HepG2 (cell line): ENCODE results near the gene MRPL2. TPM values are rescaled to one million over a fixed set of nuclear protein-coding genes. Genes with fewer than 3 reads are reported as not detected.
A peak's percentile ranks its signal among the peaks of the same experiment; 100 is the strongest.

ENCODE experiments used
- ARID2 ChIP-seq: sonication (generic); formaldehyde crosslinking; IDR thresholded peaks from 2 replicates; pipeline ENCODE4 v1.8.1; 2022; ENCODE audit warnings: mild to moderate bottlenecking, missing genetic modification reagents, borderline replicate concordance
- ARID4A ChIP-seq: sonication (generic); formaldehyde crosslinking; IDR thresholded peaks from 2 replicates; pipeline ENCODE4 v1.5.0; 2020; ENCODE audit warnings: mild to moderate bottlenecking, missing genetic modification reagents, borderline replicate concordance
- BORCS8-MEF2B ChIP-seq: sonication (generic); formaldehyde crosslinking; IDR thresholded peaks from 2 replicates; pipeline ENCODE4 v1.8.0; 2022; ENCODE audit warnings: mild to moderate bottlenecking, missing genetic modification reagents
- MEIS2 ChIP-seq: sonication (generic); formaldehyde crosslinking; IDR thresholded peaks from 2 replicates; pipeline ENCODE4 v1.9.0; 2021; ENCODE audit warnings: mild to moderate bottlenecking, missing genetic modification reagents
- MYC ChIP-seq: sonication (generic); formaldehyde crosslinking; IDR thresholded peaks from 2 replicates; pipeline ENCODE4 v1.9.0; 2021; ENCODE audit warnings: missing genetic modification reagents, borderline replicate concordance
- NRL ChIP-seq: sonication (generic); formaldehyde crosslinking; IDR thresholded peaks from 2 replicates; pipeline ENCODE4 v1.5.0; 2020; ENCODE audit warnings: missing genetic modification reagents, mild to moderate bottlenecking, moderate library complexity, borderline replicate concordance
- RFX5 ChIP-seq: IDR thresholded peaks from 2 replicates; pipeline ENCODE4 v1.6.1; 2011; ENCODE audit warnings: low read depth, low read length, improper control_type of control experiment
- SOX5 ChIP-seq: IDR thresholded peaks from 2 replicates; pipeline ENCODE4 v1.6.1; 2016; ENCODE audit warnings: borderline replicate concordance
- STAG1 ChIP-seq: sonication (generic); formaldehyde crosslinking; IDR thresholded peaks from 2 replicates; pipeline ENCODE4 v1.4.0; 2020; ENCODE audit warnings: missing genetic modification reagents
- TFDP2 ChIP-seq: sonication (generic); formaldehyde crosslinking; IDR thresholded peaks from 2 replicates; pipeline ENCODE4 v1.4.0; 2020; ENCODE audit warnings: missing genetic modification reagents
- TSC22D2 ChIP-seq: sonication (generic); formaldehyde crosslinking; IDR thresholded peaks from 2 replicates; pipeline ENCODE4 v1.5.1; 2020; ENCODE audit warnings: missing genetic modification reagents, mild to moderate bottlenecking, borderline replicate concordance
- ZNF3 ChIP-seq: IDR thresholded peaks from 2 replicates; pipeline ENCODE4 v1.7.0; 2017; ENCODE audit warnings: inconsistent platforms
- ZNF317 ChIP-seq: sonication (generic); formaldehyde crosslinking; IDR thresholded peaks from 2 replicates; pipeline ENCODE4 v1.5.0; 2020; ENCODE audit warnings: mild to moderate bottlenecking, missing genetic modification reagents
- ZNF383 ChIP-seq: sonication (generic); formaldehyde crosslinking; IDR thresholded peaks from 2 replicates; pipeline ENCODE4 v1.4.0; 2020; ENCODE audit warnings: missing genetic modification reagents, mild to moderate bottlenecking, borderline replicate concordance
- ZNF556 ChIP-seq: sonication (generic); formaldehyde crosslinking; IDR thresholded peaks from 2 replicates; pipeline ENCODE4 v1.4.0; 2020; ENCODE audit warnings: mild to moderate bottlenecking, missing genetic modification reagents, borderline replicate concordance
- ZNF563 ChIP-seq: sonication (generic); formaldehyde crosslinking; IDR thresholded peaks from 2 replicates; pipeline ENCODE4 v1.8.0; 2022; ENCODE audit warnings: mild to moderate bottlenecking, moderate library complexity, missing genetic modification reagents
- ZNF670 ChIP-seq: sonication (generic); formaldehyde crosslinking; IDR thresholded peaks from 2 replicates; pipeline ENCODE4 v1.8.0; 2022; ENCODE audit warnings: mild to moderate bottlenecking, missing genetic modification reagents, borderline replicate concordance
- ZNF746 ChIP-seq: sonication (generic); formaldehyde crosslinking; IDR thresholded peaks from 2 replicates; pipeline ENCODE4 v1.8.0; 2022; ENCODE audit warnings: mild to moderate bottlenecking, missing genetic modification reagents
- ZNF747 ChIP-seq: sonication (generic); formaldehyde crosslinking; IDR thresholded peaks from 2 replicates; pipeline ENCODE4 v1.8.1; 2023; ENCODE audit warnings: missing genetic modification reagents, mild to moderate bottlenecking, borderline replicate concordance
- ZNF772 ChIP-seq: sonication (generic); formaldehyde crosslinking; IDR thresholded peaks from 2 replicates; pipeline ENCODE4 v1.5.0; 2020; ENCODE audit warnings: mild to moderate bottlenecking, missing genetic modification reagents
- polyA plus RNA-seq, 8 experiments: library from polyadenylated mRNA; depleted of rRNA in 3 of 8; stranded (reverse) in 7 of 8; unstranded in 1 of 8; fragments of >200 nt; fragmentation: Illumina TruSeq in 4 of 8; extraction: Trizol in 4 of 8; gene quantifications; 2 replicates each; pipeline versions ENCODE4 v1.2.1 to v1.2.3, GENCODE V29; 2011 to 2016; ENCODE audit warnings: low read depth in 4 of 8, missing spikeins in 1 of 8, mixed read lengths in 1 of 8; ENCODE audit not compliant: insufficient read depth in 1 of 8
- total RNA-seq, 5 experiments: library from RNA; depleted of rRNA; stranded (reverse); fragments of >200 nt; fragmentation: Illumina TruSeq; extraction: Trizol; gene quantifications; 2 replicates each; pipeline ENCODE4 v1.2.3, GENCODE V29; 2016; ENCODE audit warnings: low read depth in 1 of 5

The MRPL2 gene
- total and polyA plus RNA-seq, 2 of the 13 experiments (the other 11 are each of a cell fraction or from before 2014, with no cell fraction given): 56.8 to 65.6 TPM

- TF ChIP-seq ZNF772 (CRISPR knock-in tag) (peak; percentile 74), ZNF746 (peak; percentile 77; the same call in 1 of the 2 replicates), NRL (0 out of 2 replicates have a peak, but pooled peaks have one; percentile 59), RFX5 (no peak), TFDP2 (CRISPR knock-in tag) (peak; percentile 17; the same call in 1 of the 2 replicates), MEIS2 (peak; percentile 55), ZNF747 (CRISPR knock-in tag) (0 out of 2 replicates have a peak, but pooled peaks have one; percentile 13), MYC (CRISPR knock-in tag) (peak; percentile 50), ZNF383 (CRISPR knock-in tag) (peak; percentile 40; the same call in 1 of the 2 replicates), ZNF670 (CRISPR knock-in tag) (peak; percentile 84), ZNF556 (CRISPR knock-in tag) (peak; percentile 65; the same call in 1 of the 2 replicates), STAG1 (CRISPR knock-in tag) (0 out of 2 replicates have a peak, but pooled peaks have one; percentile 20), TSC22D2 (CRISPR knock-in tag) (peak; percentile 72; the same call in 1 of the 2 replicates), ARID4A (CRISPR knock-in tag) (peak; percentile 65; the same call in 1 of the 2 replicates), ZNF563 (peak; percentile 58), ZNF317 (CRISPR knock-in tag) (0 out of 2 replicates have a peak, but pooled peaks have one; percentile 36), ARID2 (CRISPR knock-in tag) (peak; percentile 60; the same call in 1 of the 2 replicates), ZNF3 (CRISPR knock-in tag) (no peak; the same call in 1 of the 2 replicates), SOX5 (no peak), BORCS8-MEF2B (CRISPR knock-in tag) (peak; percentile 66)
These were observed 17.5 kb upstream of the MRPL2 start (continued) for GRCh38 chr6:43076464-43077332.
